G401 (cell line): ENCODE results near the gene NBPF20. TPM values are rescaled to one million over a fixed set of nuclear protein-coding genes. Genes with fewer than 3 reads are reported as not detected.
"Not testable (repeated sequence)": the region's sequence is repeated elsewhere in the genome, so short reads cannot be mapped to it uniquely, and the experiment has no call there.

Experiments used
- DNase-seq: peaks from one replicate; pipeline ENCODE4 v3.0.0-alpha.2; 2015; ENCODE audit warnings: low spot score
- in situ Hi-C: cut with HindIII; loops from 2 replicates; pipeline ENCODE4 v1.10.0; 2016; ENCODE audit warnings: low sequenced_read_pairs, mixed read lengths
- total RNA-seq: library from RNA; depleted of rRNA; stranded (reverse); fragments of >200 nt; shearing (Covaris generic); gene quantifications from 2 replicates; pipeline ENCODE4 v1.2.3, GENCODE V29; 2014; rRNA removed

NBPF20 gene
- total RNA-seq, 1 experiment from 2014 or later, result 1.7 TPM

GRCh38 chr1:145431363-145432256, 6.2 kb upstream of the NBPF20 start:
- in situ Hi-C loops, result not testable (repeated sequence)
- peak; percentile 12 for DNase-seq

- DNase-seq, result peak; percentile 40
- in situ Hi-C loops, result not testable (repeated sequence)
These were observed 5.4 kb upstream of the NBPF20 start for GRCh38 chr1:145430830-145431229.

DNA sequence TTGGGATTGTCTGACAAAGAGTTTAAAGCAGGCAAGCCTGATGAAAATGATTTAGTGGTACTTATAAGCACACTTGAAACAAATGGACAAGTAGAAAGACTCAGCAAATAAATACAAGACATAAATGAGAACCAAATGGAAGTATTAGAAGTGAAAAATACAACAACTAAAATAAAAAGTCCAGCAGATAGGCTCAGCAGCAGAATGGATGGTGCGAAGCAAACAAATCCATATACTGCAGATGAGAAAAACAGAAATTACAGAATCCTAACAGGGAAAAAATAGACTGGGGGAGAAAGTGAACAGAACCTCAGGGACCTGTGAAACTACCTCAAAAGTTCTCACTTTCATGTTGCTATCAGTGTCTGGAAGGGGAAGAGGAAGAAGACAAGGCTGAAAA, 3.9 kb upstream of the NBPF20 start:
- in situ Hi-C loops, DNase-seq: not testable (repeated sequence)

DNA sequence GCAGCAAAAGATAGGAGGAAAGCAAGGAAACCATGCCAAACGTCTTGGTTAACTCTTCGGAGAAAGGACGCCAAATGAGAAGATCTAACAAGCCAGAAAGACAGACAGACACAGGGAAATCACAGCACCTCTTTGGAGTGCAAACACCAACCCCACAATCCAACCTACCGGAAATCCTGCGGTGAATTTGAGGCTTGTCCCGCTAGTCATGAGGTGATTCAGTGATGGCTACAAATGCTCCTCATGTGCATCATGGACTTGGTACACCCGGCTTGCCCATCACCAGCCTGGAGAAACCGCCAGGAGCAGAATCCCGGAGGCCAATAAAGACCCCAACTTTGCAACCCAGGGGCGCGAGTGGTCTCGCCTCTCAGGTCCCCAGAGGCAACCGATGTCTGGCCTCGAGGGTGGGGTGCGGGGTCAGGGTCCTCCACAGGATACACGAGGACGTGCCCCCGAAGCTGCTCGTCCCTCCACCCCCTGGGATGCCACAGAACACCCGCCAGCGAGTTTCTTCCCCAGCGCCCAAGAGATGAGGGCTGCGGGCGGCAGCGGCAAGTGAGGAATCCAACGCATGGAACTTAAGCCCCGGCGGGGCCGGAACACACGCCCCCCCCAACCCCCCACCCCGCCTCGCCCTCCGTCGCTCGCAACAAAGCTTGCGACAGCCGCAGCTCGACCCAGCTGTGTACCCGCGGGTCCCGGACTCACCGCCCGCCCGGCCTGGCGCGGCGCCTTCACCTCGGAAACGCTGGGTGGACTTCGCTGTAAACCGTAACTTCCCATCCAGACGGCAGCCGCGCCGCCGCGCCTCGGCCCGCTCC, 579 bp downstream of the NBPF20 start:
- in situ Hi-C loops, result not testable (repeated sequence)
- DNase-seq, result peak; percentile 32

GRCh38 chr1:145415149-145415548, 10.3 kb downstream of the NBPF20 start:
- DNase-seq, in situ Hi-C loops: not testable (repeated sequence)

GRCh38 chr1:145407266-145407665, 18.1 kb downstream of the NBPF20 start:
- DNase-seq, in situ Hi-C loops: not testable (repeated sequence)

DNA sequence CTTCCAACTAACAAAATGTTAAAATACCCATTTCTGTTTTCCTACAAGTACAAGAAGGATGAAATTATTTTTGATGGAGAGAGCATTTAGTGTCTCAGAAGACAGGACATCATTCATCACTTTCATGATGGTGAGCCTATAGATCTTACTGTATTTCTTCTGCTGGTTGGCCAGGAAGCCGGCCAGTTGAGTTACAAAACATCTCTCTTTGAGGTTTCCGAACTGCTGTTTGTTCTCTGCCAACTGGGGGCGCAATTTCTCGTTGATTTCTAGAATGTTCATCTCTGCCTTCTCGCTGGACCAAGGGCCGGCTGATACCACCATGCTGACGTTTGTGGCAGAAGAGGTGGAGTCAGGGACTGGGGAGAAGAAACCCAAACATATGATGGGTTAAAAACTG, 20.5 kb downstream of the NBPF20 start:
- in situ Hi-C loops, DNase-seq: not testable (repeated sequence)

GRCh38 chr1:145400701-145401100, 24.7 kb downstream of the NBPF20 start:
- DNase-seq, in situ Hi-C loops: not testable (repeated sequence)

Other genes with a start within 250 kb of the NBPF20 start
- not detected in 2 replicates for gene PPIAL4D, start 183.4 kb downstream of the NBPF20 start, total RNA-seq
- gene GPR89A, start 182.4 kb upstream of the NBPF20 start, total RNA-seq, result 30.5 and 46.6 TPM in 2 replicates